ENCODE data around the gene GTSE1. TPM values are rescaled to one million over a fixed set of nuclear protein-coding genes. Genes with fewer than 3 reads are reported as not detected.

GTSE1 gene
- total RNA-seq, 1 experiment from 2014 or later = 46.1 TPM

- CTCF ChIA-PET = no interaction called here
- RAD21 ChIA-PET (ENCODE audit: low non-redundant PET in 1 of 2, low total read pairs in 2 of 2, uncharacterized antibody in 2 of 2, unreplicated experiment in 2 of 2) = no interaction called here
- Histone ChIP-seq H3K9me2 (ENCODE audit: insufficient read depth) (no peaks in the 10 kb centered on the region), H3K79me2 (ENCODE audit: insufficient read depth, low read length) (no peaks in the 10 kb centered on the region), H3K4me2 (ENCODE audit: low read length) (no peak overlapping the region), H3K4me1 (ENCODE audit: control insufficient read depth in 1 of 2, insufficient read depth in 2 of 2, low read length in 2 of 2) (peaks cover 0 to under 1% of the 10 kb centered on the region in 2 experiments; a peak in 1 of 4 replicates), H3K9me3 (ENCODE audit: control insufficient read depth in 1 of 2, insufficient read depth in 1 of 2, low read depth in 1 of 2, low read length in 2 of 2) (peaks cover 0 to 5% of the 10 kb centered on the region in 2 experiments; a peak in 1 of 4 replicates), H3K9ac (ENCODE audit: low read length) (no peak overlapping the region), H3K4me3 (replicated peaks in 1 of 2; ENCODE audit: low read depth in 1 of 2, low read length in 2 of 2) (no peak overlapping the region), H4K20me1 (ENCODE audit: insufficient read depth) (no peaks in the 10 kb centered on the region), H3K27ac (ENCODE audit: low read depth, low read length) (no peak overlapping the region), H2AFZ (ENCODE audit: low read depth, low read length, poor library complexity, severe bottlenecking) (no peak overlapping the region), H3K36me3 (ENCODE audit: control insufficient read depth in 1 of 2, insufficient read depth in 2 of 2, low read length in 2 of 2) (peaks cover 10 to 41% of the 10 kb centered on the region in 2 experiments), H3K27me3 (ENCODE audit: insufficient read depth, low read length) (no peaks in the 10 kb centered on the region)
- intact Hi-C loops (cut with micrococcal nuclease) = no loop called here
- BruUV-seq (replicated peaks) = no TSS peak
- POLR2A ChIA-PET = no interaction called here
- no peak for DNase-seq (ENCODE audit: low read depth, low spot score)
- TF ChIP-seq ELF1 (IDR thresholded peaks at IDR 0.05; ENCODE audit: borderline replicate concordance, low read depth) (no peak), EZH2 (IDR thresholded peaks at IDR 0.05) (no peak), ZFX (IDR thresholded peaks at IDR 0.05) (no peak), ATF3 (IDR thresholded peaks at IDR 0.05) (no peak), TCF7L2 (IDR thresholded peaks at IDR 0.05; ENCODE audit: borderline replicate concordance, extremely low read depth, insufficient read depth, insufficient read length) (no peak), ZBTB33 (IDR thresholded peaks at IDR 0.05; ENCODE audit: extremely low read depth, insufficient replicate concordance, low read length) (no peak), JUND (IDR thresholded peaks at IDR 0.05) (no peak), CBX3 (IDR thresholded peaks at IDR 0.05; ENCODE audit: low read depth) (no peak), SP1 (IDR thresholded peaks at IDR 0.05; ENCODE audit: low read depth) (no peak), ZNF274 (IDR thresholded peaks at IDR 0.05; ENCODE audit: low read depth, low read length) (no peak), MAX (IDR thresholded peaks at IDR 0.05) (no peak)
- no peak for ATAC-seq
Observed at GRCh38 chr22:46274381-46274780, 22.3 kb upstream of the GTSE1 start.
